HPDE6-E6E7 (cell line): Measurements from ENCODE around the gene PPP1R8.
A peak's percentile ranks its signal among the peaks of the same experiment; 100 is the strongest.
"Not testable (repeated sequence)": the region's sequence is repeated elsewhere in the genome, so short reads cannot be mapped to it uniquely, and the experiment has no call there.

Experiments used
- DNase-seq: peaks from one replicate; pipeline ENCODE4 v3.0.0; 2011; ENCODE audit warnings: missing footprints; ENCODE audit errors: extremely low spot score

The PPP1R8 gene

DNA sequence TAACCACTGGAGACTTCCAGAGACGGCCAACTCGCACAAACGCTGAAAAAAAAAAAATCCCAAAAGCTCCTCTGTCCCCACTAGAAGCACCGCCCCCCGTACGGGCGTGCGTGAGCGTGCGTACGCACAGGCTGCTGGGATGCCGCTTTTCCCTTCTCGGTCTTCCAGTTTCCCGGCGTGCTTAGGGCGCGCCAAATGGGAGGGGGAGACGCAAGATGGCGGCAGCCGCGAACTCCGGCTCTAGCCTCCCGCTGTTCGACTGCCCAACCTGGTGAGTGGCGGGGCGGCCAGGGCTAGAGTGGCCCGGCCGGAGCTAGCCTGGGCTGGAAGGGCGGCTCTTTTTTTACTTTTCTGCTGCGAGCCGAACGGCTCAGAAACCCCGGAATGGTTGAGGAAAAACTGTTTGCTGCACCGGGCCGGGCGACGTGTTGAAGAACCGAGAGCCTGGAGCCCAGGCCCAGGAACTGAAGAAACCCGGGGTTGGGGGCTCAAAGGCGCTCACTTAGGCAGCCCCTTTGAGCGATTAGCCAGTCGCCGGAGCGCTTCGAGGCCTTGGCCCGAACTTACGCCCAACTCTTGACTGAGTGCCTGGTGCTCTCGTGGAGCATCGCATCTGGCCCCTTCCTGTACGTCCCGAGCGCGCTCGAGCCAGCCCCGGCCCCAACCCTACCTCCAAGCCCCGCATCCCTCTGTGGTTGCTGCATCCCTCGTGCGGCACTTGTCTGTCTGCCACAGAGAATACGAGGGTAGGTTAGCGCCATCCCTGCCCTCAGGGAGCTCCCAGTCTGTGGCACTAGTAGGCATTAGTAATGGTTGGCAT lies at the start of gene PPP1R8:
PPP1R8 (plus strand) TSS at position 162 of the 820 bp plus-strand sequence; CDS start at position 216, 54 bp downstream.
- DNase-seq, result peak; percentile 86

GRCh38 chr1:27782950-27783349 lies 47.6 kb upstream of the PPP1R8 start:
- no peak for DNase-seq

DNA sequence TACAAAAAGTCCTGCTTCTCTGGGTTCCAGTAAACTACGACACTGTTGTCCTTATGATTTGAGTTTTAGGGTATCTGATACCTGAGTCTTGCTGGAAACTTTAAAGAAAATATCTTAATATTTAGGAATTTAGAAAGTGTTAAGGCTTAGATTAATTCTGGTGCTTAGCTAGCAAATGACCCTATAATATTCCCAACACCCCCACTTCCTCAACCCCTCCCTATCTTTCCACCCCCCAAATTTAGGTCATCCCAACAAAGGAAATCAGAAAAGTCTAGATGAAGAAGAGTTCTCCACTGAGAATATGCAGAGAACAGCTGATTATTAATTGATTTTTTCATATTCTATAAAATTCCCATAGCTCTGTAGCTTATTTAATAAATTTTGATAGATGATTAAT lies 45.9 kb upstream of the PPP1R8 start:
- DNase-seq, result no peak

- peak; percentile 34 for DNase-seq
Observed at GRCh38 chr1:27785781-27786455, 44.7 kb upstream of the PPP1R8 start.

GRCh38 chr1:27787895-27788294 lies 42.7 kb upstream of the PPP1R8 start:
- peak; percentile 8 for DNase-seq

DNA sequence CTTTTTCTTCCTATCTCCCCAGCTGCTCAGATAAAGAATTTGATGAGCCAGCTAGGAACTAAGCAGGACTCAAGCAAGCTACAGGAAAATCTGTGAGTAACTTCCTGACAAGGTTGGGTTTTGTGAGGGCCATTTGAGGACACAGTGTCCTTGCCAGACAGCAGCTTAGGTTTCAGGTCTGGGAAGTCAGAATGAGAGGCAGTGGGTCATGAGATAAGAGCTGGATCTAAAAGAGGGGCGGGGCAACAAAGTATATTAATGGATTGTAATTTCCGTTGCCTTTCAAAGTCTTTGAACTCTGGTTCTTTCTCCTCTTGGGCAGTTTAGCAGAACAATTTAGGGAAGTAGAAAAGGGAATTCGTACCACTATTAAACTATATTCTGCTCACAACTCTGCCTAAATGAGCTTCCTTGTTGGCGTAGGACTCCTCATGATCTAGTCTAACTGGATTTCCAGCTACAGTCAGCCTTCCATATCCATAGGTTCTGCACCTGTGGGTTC lies 41.0 kb upstream of the PPP1R8 start:
- DNase-seq, result no peak

DNA sequence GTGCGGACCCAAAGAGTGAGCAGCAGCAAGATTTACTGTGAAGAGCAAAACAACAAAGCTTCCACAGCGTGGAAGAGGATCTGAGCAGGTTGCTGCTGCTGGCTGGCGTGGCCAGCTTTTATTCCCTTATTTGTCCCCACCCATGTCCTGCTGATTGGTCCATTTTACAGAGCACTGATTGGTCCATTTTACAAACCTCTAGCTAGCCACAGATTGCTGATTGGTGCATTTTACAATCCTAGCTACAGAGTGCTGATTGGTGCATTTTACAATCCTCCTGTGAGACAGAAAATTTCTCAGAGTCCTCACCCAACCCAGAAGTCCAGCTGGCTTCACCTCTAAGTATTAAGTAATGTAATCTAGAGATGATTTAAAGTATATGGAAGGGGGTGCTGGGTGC lies 40.3 kb upstream of the PPP1R8 start:
- not testable (repeated sequence) for DNase-seq

GRCh38 chr1:27795601-27796000 lies 35.0 kb upstream of the PPP1R8 start:
- no peak for DNase-seq

- DNase-seq, result no peak
Observed at GRCh38 chr1:27804791-27805190, 25.8 kb upstream of the PPP1R8 start.

DNA sequence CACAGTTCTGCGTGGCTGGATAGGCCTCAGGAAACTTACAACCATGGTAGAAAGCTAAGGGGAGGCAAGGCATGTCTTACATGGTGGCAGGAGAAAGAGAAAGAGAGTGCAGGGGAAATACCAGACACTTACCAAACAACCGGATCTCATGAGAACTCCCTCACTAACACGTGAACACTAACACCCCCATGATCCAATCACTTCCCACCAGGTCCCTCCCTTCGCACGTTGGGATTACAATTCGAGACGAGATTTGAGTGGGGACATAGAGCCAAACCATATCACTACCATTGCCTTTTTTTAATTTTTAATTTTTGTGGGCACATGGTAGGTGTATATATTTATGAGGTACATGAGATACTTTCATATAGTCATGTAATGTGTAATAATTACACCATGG lies 23.8 kb upstream of the PPP1R8 start:
- DNase-seq, result no peak

- no peak for DNase-seq
Observed at GRCh38 chr1:27807385-27807784, 23.2 kb upstream of the PPP1R8 start.

GRCh38 chr1:27808131-27808530 lies 22.5 kb upstream of the PPP1R8 start:
- DNase-seq, result not testable (repeated sequence)

DNA sequence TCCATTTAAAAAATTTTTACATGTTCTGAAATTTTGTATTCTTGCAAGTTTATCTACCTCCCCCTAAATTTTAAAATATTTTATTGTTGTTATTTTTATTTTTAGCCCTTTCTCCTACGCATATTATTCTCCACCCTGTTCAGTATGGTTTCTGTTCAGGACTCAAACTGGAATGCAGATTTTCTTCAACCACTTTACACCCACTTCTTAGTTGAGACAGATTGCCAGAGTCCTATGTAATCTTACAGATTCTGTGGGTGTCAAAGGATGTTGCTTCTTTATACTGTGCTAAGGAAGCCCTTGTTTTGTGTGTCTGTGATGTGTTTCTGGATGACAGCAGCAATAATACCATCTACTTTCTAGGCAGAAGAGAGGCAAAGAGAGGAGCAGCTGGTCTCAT lies 20.7 kb upstream of the PPP1R8 start:
- DNase-seq, result no peak

- no peak for DNase-seq
Observed at GRCh38 chr1:27811741-27812500, 18.7 kb upstream of the PPP1R8 start.

GRCh38 chr1:27816921-27817630 lies 13.5 kb upstream of the PPP1R8 start:
- DNase-seq, result no peak

DNA sequence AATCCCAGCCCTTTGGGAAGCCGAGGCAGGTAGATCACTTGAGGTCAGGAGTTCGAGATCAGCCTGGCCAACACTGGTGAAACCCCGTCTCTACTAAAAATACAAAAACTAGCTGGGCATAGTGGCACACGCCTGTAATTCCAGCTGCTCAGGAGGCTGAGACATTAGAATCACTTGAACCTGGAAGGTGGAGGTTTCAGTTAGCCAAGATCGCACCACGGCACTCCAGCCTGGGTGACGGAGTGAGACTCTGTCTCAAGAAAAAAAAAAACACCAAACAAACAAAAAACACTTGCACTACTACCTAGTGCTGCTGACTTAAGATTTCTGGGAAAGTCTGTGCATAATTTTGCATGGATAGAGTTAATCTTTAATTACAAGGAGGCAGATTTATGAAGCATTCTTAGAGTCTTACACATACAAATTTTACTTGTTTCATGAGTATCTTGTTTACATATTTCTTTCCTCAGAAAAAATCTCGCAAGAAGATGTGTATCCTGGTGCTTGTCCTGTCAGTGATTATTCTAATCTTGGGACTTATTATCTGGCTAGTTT lies 8.7 kb upstream of the PPP1R8 start:
- no peak for DNase-seq

DNA sequence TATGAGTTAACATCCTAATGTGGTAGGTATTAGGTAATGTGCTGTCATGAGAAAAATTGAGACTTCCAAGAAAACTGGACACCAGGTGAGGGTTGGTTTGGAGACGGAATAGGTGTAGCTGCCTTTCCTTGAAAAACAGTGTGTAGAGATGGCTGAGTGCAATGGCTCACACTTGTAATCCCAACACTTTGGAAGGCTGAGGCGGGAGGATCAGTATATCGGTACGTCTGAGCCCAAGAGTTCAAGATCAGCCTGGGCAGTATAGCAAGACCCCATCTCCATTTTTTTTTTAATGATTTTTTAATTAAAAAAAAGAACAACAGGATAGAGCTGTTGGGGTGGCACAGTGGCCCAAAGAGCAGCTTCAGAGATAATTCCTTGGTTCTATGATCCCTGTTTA lies 6.8 kb upstream of the PPP1R8 start:
- DNase-seq, result no peak

- no peak for DNase-seq
Observed at GRCh38 chr1:27824411-27824810, 6.2 kb upstream of the PPP1R8 start.

DNA sequence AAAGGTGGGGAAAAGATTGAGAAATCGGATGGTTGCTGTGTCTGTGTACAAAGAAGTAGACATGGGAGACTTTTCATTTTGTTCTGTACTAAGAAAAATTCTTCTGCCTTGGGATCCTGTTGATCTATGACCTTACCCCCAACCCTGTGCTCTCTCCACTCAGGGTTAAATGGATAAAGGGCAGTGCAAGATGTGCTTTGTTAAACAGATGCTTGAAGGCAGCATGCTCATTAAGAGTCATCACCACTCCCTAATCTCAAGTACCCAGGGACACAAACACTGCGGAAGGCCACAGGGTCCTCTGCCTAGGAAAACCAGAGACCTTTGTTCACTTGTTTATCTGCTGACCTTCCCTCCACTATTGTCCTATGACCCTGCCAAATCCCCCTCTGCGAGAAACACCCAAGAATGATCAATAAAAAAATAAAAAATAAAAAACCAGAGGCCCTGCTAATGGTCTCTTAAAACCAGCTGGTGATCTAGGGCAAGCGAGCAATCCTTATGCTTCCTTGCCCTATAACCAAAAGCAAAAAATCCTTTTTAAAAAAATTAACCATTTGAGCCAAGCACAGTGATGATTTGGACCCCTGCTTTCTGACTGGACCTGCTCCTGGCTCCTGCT lies 1.1 kb upstream of the PPP1R8 start:
- DNase-seq, result not testable (repeated sequence)

GRCh38 chr1:27831568-27832410 lies 1.2 kb downstream of the PPP1R8 start:
- DNase-seq, result no peak
